GM21528 (cell line): Measurements from ENCODE around the gene KIF13A.
"Not testable (repeated sequence)": the region's sequence is repeated elsewhere in the genome, so short reads cannot be mapped to it uniquely, and the experiment has no call there.

ENCODE experiments used
- ATAC-seq: cut with Tn5 transposase; IDR thresholded peaks from one replicate; pipeline ENCODE4 v1.9.1; 2021; ENCODE audit warnings: mild to moderate bottlenecking, moderate library complexity; ENCODE audit not compliant: unreplicated experiment, low FRiP score

Gene KIF13A

DNA sequence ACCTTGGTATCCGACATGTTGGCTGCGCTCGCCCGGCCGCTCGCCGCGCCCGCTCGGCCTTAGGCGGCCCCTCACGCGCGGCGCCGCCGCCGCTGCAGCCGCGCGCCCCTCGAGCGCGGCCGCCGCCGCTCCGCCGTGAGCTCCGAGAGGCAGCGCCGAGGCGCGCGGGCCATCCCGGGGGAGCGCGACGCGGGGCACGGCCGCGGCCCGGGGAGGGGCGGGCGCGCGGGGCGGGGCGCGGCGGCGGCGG is at the start of gene KIF13A:
Gene KIF13A (minus strand): TSS at position 189 of the 250 bp plus-strand sequence. CDS start 172 bp downstream, at position 17.
- no peak for ATAC-seq

- ATAC-seq: no peak
Measured at GRCh38 chr6:18036781-18037180, 49.3 kb upstream of the KIF13A start.

GRCh38 chr6:18035330-18035854 is 48.0 kb upstream of the KIF13A start:
- ATAC-seq: no peak

DNA sequence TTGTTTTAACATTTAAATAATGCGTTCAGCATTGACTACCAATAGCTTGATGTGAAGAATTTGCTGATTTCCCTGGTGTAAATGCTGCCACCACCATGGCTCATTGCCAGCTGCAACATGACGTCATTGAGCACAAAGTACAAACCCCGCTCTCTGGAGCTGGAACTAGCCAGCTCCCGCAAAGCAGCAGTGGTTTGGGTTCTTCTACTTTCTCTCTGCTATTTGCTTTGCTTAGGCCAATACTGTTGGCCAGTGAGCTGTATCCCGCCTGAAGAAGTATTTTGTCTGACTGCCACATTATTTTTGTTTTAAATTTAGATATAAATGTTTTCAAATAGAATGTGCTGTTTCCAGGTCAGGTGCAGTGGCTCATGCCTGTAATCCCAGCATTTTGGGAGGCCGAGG is 47.4 kb upstream of the KIF13A start:
- ATAC-seq: no peak

GRCh38 chr6:18031680-18032256 is 44.3 kb upstream of the KIF13A start:
- ATAC-seq: no peak

- ATAC-seq: no peak
Measured at GRCh38 chr6:18031189-18031588, 43.8 kb upstream of the KIF13A start.

- ATAC-seq: no peak
Measured at GRCh38 chr6:18028332-18028731, 40.9 kb upstream of the KIF13A start.

- ATAC-seq: no peak
Measured at GRCh38 chr6:18025596-18025995, 38.2 kb upstream of the KIF13A start.

GRCh38 chr6:18024876-18025275 is 37.4 kb upstream of the KIF13A start:
- no peak for ATAC-seq

DNA sequence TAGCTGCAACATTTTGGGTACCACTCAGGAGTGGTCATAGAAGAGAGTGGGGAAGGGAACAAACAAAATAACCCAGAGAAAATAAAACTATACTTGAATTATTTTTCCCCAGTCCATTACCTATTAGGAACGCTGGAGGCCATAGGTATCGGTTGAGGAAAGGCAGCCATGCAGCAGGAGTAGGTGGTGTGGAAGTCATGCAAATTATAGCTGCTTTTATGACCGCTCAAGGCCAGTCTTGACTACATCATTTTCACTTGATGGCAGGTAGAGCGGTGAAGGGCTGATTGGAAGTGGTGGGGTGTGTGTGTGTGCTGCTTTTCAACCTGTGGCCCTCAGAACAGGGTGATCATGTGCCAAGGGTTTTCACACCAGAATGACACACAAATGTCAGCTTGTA is 36.5 kb upstream of the KIF13A start:
- ATAC-seq: no peak

GRCh38 chr6:18022398-18023231 is 35.2 kb upstream of the KIF13A start:
- ATAC-seq: no peak

DNA sequence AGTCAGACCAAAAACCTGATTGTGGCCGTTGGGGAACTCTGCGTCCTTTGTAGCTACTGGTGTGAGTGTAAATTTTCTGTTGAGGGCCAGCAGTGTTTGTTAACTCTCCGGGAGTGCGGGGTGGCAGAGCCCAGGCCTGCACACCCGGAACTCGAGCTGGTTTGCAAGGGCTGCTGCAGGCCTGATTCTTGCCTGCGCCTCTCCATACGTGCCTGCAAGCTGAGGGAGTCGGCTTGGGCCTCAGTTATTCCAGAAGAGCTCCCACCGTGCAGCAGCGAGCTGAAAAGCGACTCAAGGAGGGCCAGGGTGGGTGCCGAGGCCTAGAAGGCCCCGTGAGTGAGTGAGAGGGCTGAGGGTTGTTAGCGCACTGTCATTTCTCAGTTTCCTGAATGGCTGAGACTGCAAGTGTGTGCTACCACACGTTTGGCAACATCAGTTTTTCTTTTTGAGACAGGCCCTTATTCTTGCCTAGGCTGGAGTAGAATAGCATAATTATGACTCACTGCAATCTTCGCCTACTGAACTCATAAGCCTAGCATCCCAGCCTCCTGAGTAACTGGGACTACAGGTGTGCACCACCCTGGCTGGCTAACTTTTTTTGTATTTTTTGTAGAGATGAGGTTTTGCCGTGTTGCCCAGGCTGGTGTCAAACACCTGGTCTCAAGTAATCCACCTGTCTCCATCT is 33.9 kb upstream of the KIF13A start:
- ATAC-seq: no peak

GRCh38 chr6:18020545-18020944 is 33.1 kb upstream of the KIF13A start:
- ATAC-seq: not testable (repeated sequence)

DNA sequence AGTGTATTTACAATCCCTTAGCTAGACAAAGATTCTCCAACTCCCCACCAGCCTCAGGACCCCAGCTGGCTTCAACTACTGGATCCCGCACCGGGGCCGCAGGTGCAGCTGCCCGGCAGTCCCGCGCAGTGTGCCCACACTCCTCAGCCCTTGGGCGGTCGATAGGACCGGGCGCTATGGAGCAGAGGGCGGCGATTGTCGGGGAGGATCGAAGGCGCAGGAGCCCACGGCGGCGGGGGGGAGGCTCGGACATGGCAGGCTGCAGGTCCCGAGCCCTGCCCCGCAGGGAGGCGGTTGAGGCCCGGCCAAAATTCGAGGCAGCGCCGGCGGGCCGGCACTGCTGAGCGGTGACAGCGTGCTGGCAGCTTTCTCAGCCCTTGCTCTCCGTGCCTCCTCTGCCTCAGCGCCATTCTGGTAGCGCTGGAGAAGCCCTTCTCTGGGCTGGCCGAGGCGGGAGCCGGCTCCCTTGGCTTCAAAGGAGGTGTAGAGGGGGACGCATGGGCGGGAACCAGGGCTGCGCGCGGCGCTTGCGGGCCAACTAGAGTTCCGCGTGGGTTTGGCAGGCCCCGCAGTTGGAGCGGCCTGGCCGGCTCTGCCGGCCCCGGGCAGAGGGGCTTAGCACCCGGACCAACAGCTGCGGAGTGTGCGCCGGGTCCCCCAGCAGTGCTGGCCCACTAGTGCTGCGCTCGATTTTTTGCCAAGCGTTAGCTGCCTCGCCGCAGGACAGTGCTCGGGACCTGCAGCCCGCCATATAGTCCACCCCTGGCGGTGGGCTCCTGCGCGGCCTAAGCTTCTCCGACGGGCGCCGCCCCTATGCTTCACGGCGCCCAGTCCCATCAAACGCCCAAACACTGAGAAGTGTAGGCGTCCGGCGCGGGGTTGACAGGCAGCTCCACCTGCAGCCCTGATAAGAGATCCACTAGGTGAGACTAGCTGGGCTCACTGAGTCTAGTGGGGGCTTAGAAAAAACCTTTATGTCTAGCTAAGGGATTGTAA is 32.4 kb upstream of the KIF13A start:
- no peak for ATAC-seq

GRCh38 chr6:18019133-18019532 is 31.7 kb upstream of the KIF13A start:
- not testable (repeated sequence) for ATAC-seq

- ATAC-seq: no peak
Measured at GRCh38 chr6:18016698-18017097, 29.3 kb upstream of the KIF13A start.

DNA sequence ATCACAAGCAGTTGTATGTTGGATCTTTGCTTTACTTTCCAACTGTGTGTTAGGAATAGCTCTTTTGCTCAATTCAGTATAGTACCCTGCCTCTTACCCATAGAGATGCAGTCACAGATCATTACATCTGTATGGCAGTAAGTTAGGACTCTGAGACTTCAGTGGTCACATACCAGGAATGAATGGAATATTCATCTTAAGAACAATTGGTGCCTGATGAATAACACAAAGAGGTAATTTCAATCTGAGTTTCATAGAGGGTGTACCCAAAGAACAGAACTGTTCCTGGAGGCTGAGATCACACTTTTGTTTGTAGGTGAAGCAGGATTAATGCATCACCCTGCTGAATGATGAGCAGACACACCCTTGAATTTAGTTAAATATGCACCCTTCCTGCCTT is 28.7 kb upstream of the KIF13A start:
- ATAC-seq: no peak

DNA sequence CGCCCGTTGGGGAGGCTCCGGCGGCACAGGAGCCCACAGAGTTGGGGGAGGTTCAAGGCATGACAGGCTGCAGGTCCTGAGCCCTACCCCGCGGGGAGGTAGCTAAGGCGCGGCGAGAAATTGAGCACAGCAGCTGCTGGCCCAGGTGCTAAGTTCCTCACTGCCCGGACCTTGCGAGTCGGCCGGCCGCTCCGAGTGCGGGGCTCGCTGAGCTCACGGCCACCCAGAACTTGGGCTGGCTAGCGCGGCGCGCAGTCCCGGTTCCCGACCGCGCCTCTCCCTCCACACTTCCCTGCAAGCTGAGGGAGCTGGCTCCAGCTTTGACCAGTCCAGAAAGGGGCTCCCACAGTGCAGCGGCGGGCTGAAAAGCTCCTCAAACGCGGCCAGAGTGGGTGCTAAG is 23.9 kb upstream of the KIF13A start:
- no peak for ATAC-seq

DNA sequence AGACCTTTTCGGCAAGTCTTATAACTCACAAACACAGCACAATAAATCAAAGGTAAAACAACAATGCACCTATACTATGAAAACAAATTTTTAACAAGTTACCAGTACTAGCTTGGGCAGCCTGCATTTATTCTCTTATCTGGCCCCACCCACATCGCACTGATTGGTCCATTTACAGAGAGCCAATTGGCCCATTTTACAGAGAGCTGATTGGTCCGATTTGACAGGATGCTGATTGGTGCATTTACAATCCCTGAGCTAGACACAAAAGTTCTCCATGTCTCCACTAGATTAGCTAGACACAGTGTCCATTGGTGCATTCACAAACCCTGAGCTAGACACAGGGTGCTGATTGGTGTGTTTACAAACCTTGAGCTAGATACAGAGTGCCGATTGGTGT is 23.1 kb upstream of the KIF13A start:
- not testable (repeated sequence) for ATAC-seq

GRCh38 chr6:18004256-18004985 is 17.0 kb upstream of the KIF13A start:
- no peak for ATAC-seq
